GM21825 (cell line): Measurements from ENCODE around the gene MNS1.
"Not testable (repeated sequence)": the region's sequence is repeated elsewhere in the genome, so short reads cannot be mapped to it uniquely, and the experiment has no call there.

Experiments used
- ATAC-seq: cut with Tn5 transposase; IDR thresholded peaks from one replicate; pipeline ENCODE4 v1.9.1; 2021; ENCODE audit warnings: mild to moderate bottlenecking, moderate library complexity; ENCODE audit not compliant: unreplicated experiment

MNS1 gene

GRCh38 chr15:56464893-56465520 is at the start of gene MNS1:
Gene MNS1, minus strand, starts transcription at chr15:56465137. Its CDS starts 165 bp downstream, at chr15:56464972.
- peak; percentile 99 for ATAC-seq

- no peak for ATAC-seq
These were observed 31.7 kb upstream of the MNS1 start for GRCh38 chr15:56496635-56497034.

GRCh38 chr15:56495533-56495932 is 30.6 kb upstream of the MNS1 start:
- no peak for ATAC-seq

- ATAC-seq = no peak
These were observed 30.1 kb upstream of the MNS1 start for GRCh38 chr15:56495053-56495452.

GRCh38 chr15:56492791-56493555 is 28.0 kb upstream of the MNS1 start:
- no peak for ATAC-seq

- no peak for ATAC-seq
These were observed 27.3 kb upstream of the MNS1 start for GRCh38 chr15:56492236-56492635.

- ATAC-seq = no peak
These were observed 26.3 kb upstream of the MNS1 start for GRCh38 chr15:56491110-56491722.

- no peak for ATAC-seq
These were observed 25.5 kb upstream of the MNS1 start for GRCh38 chr15:56490461-56490860.

- not testable (repeated sequence) for ATAC-seq
These were observed 21.3 kb upstream of the MNS1 start for GRCh38 chr15:56486206-56486605.

- ATAC-seq = not testable (repeated sequence)
These were observed 20.5 kb upstream of the MNS1 start for GRCh38 chr15:56485426-56485825.

GRCh38 chr15:56484287-56484686 is 19.4 kb upstream of the MNS1 start:
- ATAC-seq = no peak

GRCh38 chr15:56475351-56475750 is 10.4 kb upstream of the MNS1 start:
- no peak for ATAC-seq

GRCh38 chr15:56473017-56473416 is 8.1 kb upstream of the MNS1 start:
- no peak for ATAC-seq

GRCh38 chr15:56472278-56472677 is 7.3 kb upstream of the MNS1 start:
- ATAC-seq = no peak

GRCh38 chr15:56471440-56472069 is 6.6 kb upstream of the MNS1 start:
- ATAC-seq = no peak

- no peak for ATAC-seq
These were observed 4.5 kb upstream of the MNS1 start for GRCh38 chr15:56469483-56469882.

- ATAC-seq = peak; percentile 43
These were observed 3.5 kb upstream of the MNS1 start for GRCh38 chr15:56468401-56468800.

GRCh38 chr15:56467616-56468015 is 2.7 kb upstream of the MNS1 start:
- no peak for ATAC-seq

- no peak for ATAC-seq
These were observed 4.0 kb downstream of the MNS1 start for GRCh38 chr15:56460947-56461346.

- ATAC-seq = no peak
These were observed 4.9 kb downstream of the MNS1 start for GRCh38 chr15:56460071-56460470.

GRCh38 chr15:56459096-56459495 is 5.8 kb downstream of the MNS1 start:
- no peak for ATAC-seq

- no peak for ATAC-seq
These were observed 8.7 kb downstream of the MNS1 start for GRCh38 chr15:56456229-56456628.
